K562 (cell line): Measurements from ENCODE around the gene RPS10.

ENCODE experiments used
- CBFB ChIP-seq: sonication (generic); formaldehyde crosslinking; IDR thresholded peaks from 2 replicates; pipeline ENCODE4 v1.4.0; 2020; ENCODE audit warnings: mild to moderate bottlenecking, missing genetic modification reagents
- CREM ChIP-seq: IDR thresholded peaks from 2 replicates; pipeline ENCODE4 v1.6.1; 2014; ENCODE audit warnings: antibody characterized with exemption, low read depth
- EP300 ChIP-seq: IDR thresholded peaks from 2 replicates; pipeline ENCODE4 v1.6.1; 2012; ENCODE audit warnings: low read length, improper control_type of control experiment
- FOSL1 ChIP-seq: fragments of 200-800 bp; sonication (Bioruptor generic); conservative IDR thresholded peaks from 2 replicates; pipeline ENCODE4 v1.6.1; 2016; ENCODE audit warnings: missing genetic modification characterization, missing compliant biosample characterization
- FOXA1 ChIP-seq: fragments of 450-650 bp; IDR thresholded peaks from 2 replicates; pipeline ENCODE4 v1.6.1; 2016; ENCODE audit warnings: mild to moderate bottlenecking, borderline replicate concordance
- IRF2 ChIP-seq: sonication (generic); formaldehyde crosslinking; IDR thresholded peaks from 2 replicates; pipeline ENCODE4 v1.8.1; 2022; ENCODE audit warnings: mild to moderate bottlenecking, missing genetic modification reagents
- LCOR ChIP-seq: sonication (generic); formaldehyde crosslinking; IDR thresholded peaks from 2 replicates; pipeline ENCODE4 v1.8.0; 2022; ENCODE audit warnings: mild to moderate bottlenecking, missing genetic modification reagents
- POLR2A ChIP-seq: fragments of 450-650 bp; conservative IDR thresholded peaks from 2 replicates; pipeline ENCODE4 v1.6.1; 2016
- RBM25 ChIP-seq: fragments of 200-400 bp; formaldehyde crosslinking; IDR thresholded peaks from 2 replicates; pipeline ENCODE4 v1.6.1; 2018; ENCODE audit warnings: low read length, low read depth, moderate library complexity; ENCODE audit not compliant: severe bottlenecking
- TCF7L2 ChIP-seq: fragments of 150-350 bp; IDR thresholded peaks from 2 replicates; pipeline ENCODE4 v1.6.1; 2016; ENCODE audit warnings: low read depth, mild to moderate bottlenecking, low read length, moderate library complexity
- ZBTB8A ChIP-seq: fragments of 450-650 bp; IDR thresholded peaks from 2 replicates; pipeline ENCODE4 v1.6.1; 2018; ENCODE audit warnings: mild to moderate bottlenecking, moderate library complexity; ENCODE audit not compliant: partially characterized antibody
- ZNF124 ChIP-seq: sonication (generic); formaldehyde crosslinking; IDR thresholded peaks from 2 replicates; pipeline ENCODE4 v1.8.1; 2022; ENCODE audit warnings: missing genetic modification reagents
- ZNF764 ChIP-seq: fragments of 250-450 bp; sonication (Bioruptor Pico); IDR thresholded peaks from 2 replicates; pipeline ENCODE4 v1.4.0; 2020; ENCODE audit warnings: low read depth, mild to moderate bottlenecking, moderate library complexity
- TF ChIP-seq, protein P1 (sequence below), 2 experiments: fragments of 450-650 bp; formaldehyde crosslinking in 1 of 2; IDR thresholded peaks; 2 replicates each; pipeline versions ENCODE4 v1.4.0 to v1.6.1; 2014 to 2020; ENCODE audit warnings: mild to moderate bottlenecking in 2 of 2, borderline replicate concordance in 1 of 2, low read depth in 1 of 2

DNA sequence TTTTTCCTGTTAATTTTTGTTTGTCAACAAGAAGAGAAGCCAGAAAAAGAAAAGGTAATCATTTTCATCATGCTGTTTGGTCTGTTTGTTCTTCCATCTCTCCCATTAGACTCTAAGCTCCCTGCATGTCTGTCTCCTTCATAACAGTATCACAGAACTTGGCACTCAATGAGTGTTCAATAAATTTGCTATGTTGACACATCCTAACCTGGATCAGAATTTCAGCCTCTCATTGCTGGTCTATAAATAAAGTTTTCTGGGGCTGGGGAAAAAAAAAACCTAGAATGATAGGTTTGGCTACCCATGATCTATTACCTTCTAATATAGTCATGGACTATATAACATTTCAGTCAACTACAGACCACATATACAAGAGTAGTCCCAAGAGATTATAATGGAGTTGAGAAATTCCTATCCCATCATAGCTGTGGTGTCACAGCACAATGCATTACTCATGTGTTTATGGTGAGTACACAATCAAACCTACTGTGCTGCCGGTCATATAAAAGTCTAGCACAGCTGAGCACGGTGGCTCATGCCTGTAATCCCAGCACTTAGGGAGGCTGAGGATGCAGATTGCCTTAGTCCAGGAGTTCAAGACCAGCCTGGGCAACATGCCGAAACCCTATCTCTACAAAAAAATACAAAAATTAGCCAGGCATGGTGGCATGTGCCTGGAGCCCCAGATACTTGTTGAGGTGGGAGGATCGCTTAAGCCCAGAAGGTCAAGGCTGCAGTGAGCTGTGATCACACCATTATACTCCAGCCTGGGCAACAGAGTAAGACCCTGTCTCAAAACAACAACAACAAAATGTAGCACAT lies 39.3 kb downstream of the RPS10 start:
- TF ChIP-seq, protein P1, sequence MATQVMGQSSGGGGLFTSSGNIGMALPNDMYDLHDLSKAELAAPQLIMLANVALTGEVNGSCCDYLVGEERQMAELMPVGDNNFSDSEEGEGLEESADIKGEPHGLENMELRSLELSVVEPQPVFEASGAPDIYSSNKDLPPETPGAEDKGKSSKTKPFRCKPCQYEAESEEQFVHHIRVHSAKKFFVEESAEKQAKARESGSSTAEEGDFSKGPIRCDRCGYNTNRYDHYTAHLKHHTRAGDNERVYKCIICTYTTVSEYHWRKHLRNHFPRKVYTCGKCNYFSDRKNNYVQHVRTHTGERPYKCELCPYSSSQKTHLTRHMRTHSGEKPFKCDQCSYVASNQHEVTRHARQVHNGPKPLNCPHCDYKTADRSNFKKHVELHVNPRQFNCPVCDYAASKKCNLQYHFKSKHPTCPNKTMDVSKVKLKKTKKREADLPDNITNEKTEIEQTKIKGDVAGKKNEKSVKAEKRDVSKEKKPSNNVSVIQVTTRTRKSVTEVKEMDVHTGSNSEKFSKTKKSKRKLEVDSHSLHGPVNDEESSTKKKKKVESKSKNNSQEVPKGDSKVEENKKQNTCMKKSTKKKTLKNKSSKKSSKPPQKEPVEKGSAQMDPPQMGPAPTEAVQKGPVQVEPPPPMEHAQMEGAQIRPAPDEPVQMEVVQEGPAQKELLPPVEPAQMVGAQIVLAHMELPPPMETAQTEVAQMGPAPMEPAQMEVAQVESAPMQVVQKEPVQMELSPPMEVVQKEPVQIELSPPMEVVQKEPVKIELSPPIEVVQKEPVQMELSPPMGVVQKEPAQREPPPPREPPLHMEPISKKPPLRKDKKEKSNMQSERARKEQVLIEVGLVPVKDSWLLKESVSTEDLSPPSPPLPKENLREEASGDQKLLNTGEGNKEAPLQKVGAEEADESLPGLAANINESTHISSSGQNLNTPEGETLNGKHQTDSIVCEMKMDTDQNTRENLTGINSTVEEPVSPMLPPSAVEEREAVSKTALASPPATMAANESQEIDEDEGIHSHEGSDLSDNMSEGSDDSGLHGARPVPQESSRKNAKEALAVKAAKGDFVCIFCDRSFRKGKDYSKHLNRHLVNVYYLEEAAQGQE (IDR thresholded peaks at IDR 0.05; ENCODE audit: borderline replicate concordance) = no peak
- TF ChIP-seq, protein P1 (CRISPR knock-in tag; IDR thresholded peaks at IDR 0.05; ENCODE audit: low read depth) = no peak
- TF ChIP-seq FOXA1 = no peak
- TF ChIP-seq EP300 = no peak
- no peak for TF ChIP-seq RBM25
- TF ChIP-seq LCOR (CRISPR knock-in tag) = no peak
- no peak for TF ChIP-seq ZNF764
- TF ChIP-seq POLR2A = no peak
- 0 out of 2 replicates have a peak, but pooled peaks have one; percentile 27 for TF ChIP-seq FOSL1
- no peak for TF ChIP-seq CBFB (CRISPR knock-in tag)
- TF ChIP-seq TCF7L2 = no peak
- TF ChIP-seq CREM = peak; percentile 10; the same call in 1 of the 2 replicates
- no peak for TF ChIP-seq ZBTB8A
- no peak for TF ChIP-seq IRF2
- no peak for TF ChIP-seq ZNF124 (CRISPR knock-in tag)
